Neural cell (in vitro differentiated cells): ENCODE data around the gene SERPINH1. TPM values are rescaled to one million over a fixed set of nuclear protein-coding genes. Genes with fewer than 3 reads are reported as not detected.

ENCODE experiments used
- H2AFZ ChIP-seq: fragments of 200-600, 300-800 bp; sonication (generic), shearing (Covaris generic); 2 replicates; pipeline ENCODE4 v1.6.0; 2014; ENCODE audit warnings: low read depth, mild to moderate bottlenecking, antibody characterized with exemption, low read length, moderate library complexity
- H3F3A ChIP-seq: fragments of 200-600 bp; shearing (Covaris generic); 2 replicates; pipeline ENCODE4 v1.6.1; 2016; ENCODE audit warnings: mild to moderate bottlenecking, moderate library complexity, mixed read lengths, antibody characterized with exemption, low read length; ENCODE audit not compliant: insufficient read depth, poor library complexity, severe bottlenecking
- H3K27ac ChIP-seq: fragments of 200-600, 300-800 bp; sonication (generic), shearing (Covaris generic); 2 replicates; pipeline ENCODE4 v1.5.1; 2014; ENCODE audit warnings: mild to moderate bottlenecking, low read length, moderate library complexity
- H3K27me3 ChIP-seq: fragments of 300-800, 200-600 bp; sonication (generic), shearing (Covaris generic); 2 replicates; pipeline ENCODE4 v1.6.0; 2014; ENCODE audit warnings: mild to moderate bottlenecking, low read depth, low read length, moderate library complexity; ENCODE audit not compliant: insufficient read depth
- H3K36me3 ChIP-seq: fragments of 300-800, 200-600 bp; sonication (generic), shearing (Covaris generic); 2 replicates; pipeline ENCODE4 v1.5.1; 2014; ENCODE audit warnings: mild to moderate bottlenecking, antibody characterized with exemption, low read length, moderate library complexity; ENCODE audit not compliant: insufficient read depth
- H3K4me2 ChIP-seq: fragments of 300-800, 200-600 bp; sonication (generic), shearing (Covaris generic); 2 replicates; pipeline ENCODE4 v1.6.0; 2014; ENCODE audit warnings: mild to moderate bottlenecking, low read length
- H3K4me3 ChIP-seq: fragments of 300-800, 200-600 bp; sonication (generic), shearing (Covaris generic); 2 replicates; pipeline ENCODE4 v1.5.1; 2014; ENCODE audit warnings: mild to moderate bottlenecking, low read length, moderate library complexity
- H3K79me2 ChIP-seq: fragments of 200-600 bp; shearing (Covaris generic); replicated peaks from 2 replicates; pipeline ENCODE4 v1.6.0; 2014; ENCODE audit warnings: mild to moderate bottlenecking, low read length, moderate library complexity; ENCODE audit not compliant: insufficient read depth
- H3K9ac ChIP-seq: fragments of 300-800, 200-600 bp; sonication (generic), shearing (Covaris generic); 2 replicates; pipeline ENCODE4 v1.6.1; 2016; ENCODE audit warnings: mild to moderate bottlenecking, low read length, mixed read lengths
- H3K9me2 ChIP-seq: fragments of 200-600 bp; shearing (Covaris generic); 2 replicates; pipeline ENCODE4 v1.6.1; 2016; ENCODE audit warnings: mild to moderate bottlenecking, low read length, mixed read lengths; ENCODE audit not compliant: insufficient read depth
- H3K9me3 ChIP-seq: fragments of 200-600, 300-800 bp; sonication (generic), shearing (Covaris generic); 2 replicates; pipeline ENCODE4 v1.6.1; 2016; ENCODE audit warnings: mild to moderate bottlenecking, mixed run types, low read length, moderate library complexity, mixed read lengths
- H4K20me1 ChIP-seq: fragments of 200-600 bp; shearing (Covaris generic); 2 replicates; pipeline ENCODE4 v1.6.1; 2016; ENCODE audit warnings: mild to moderate bottlenecking, mixed run types; ENCODE audit not compliant: insufficient read depth
- EP300 ChIP-seq: fragments of 450-650 bp; conservative IDR thresholded peaks from 2 replicates; pipeline ENCODE4 v1.6.1; 2014; ENCODE audit warnings: antibody characterized with exemption, mild to moderate bottlenecking, moderate library complexity; ENCODE audit not compliant: poor library complexity, severe bottlenecking
- EZH2 ChIP-seq: fragments of 200-600, 300-800 bp; shearing (Covaris generic), sonication (generic); IDR thresholded peaks from 2 replicates; pipeline ENCODE4 v1.6.1; 2014; ENCODE audit warnings: antibody characterized with exemption, low read length, borderline replicate concordance, mild to moderate bottlenecking; ENCODE audit not compliant: insufficient read depth, poor library complexity, severe bottlenecking
- MXI1 ChIP-seq: fragments of 450-650 bp; conservative IDR thresholded peaks from 2 replicates; pipeline ENCODE4 v1.6.1; 2014; ENCODE audit warnings: antibody characterized with exemption, mild to moderate bottlenecking; ENCODE audit not compliant: poor library complexity, severe bottlenecking
- POLR2AphosphoS5 ChIP-seq: IDR thresholded peaks from 2 replicates; pipeline ENCODE4 v1.6.1; 2012
- RAD21 ChIP-seq: fragments of 450-650 bp; conservative IDR thresholded peaks from 2 replicates; pipeline ENCODE4 v1.6.1; 2014; ENCODE audit warnings: antibody characterized with exemption, mild to moderate bottlenecking, moderate library complexity
- SMC3 ChIP-seq: fragments of 450-650 bp; conservative IDR thresholded peaks from 2 replicates; pipeline ENCODE4 v1.6.1; 2014; ENCODE audit warnings: antibody characterized with exemption, mild to moderate bottlenecking, moderate library complexity; ENCODE audit not compliant: poor library complexity
- TAF1 ChIP-seq: IDR thresholded peaks from 2 replicates; pipeline ENCODE4 v1.6.1; 2012; ENCODE audit warnings: low read depth
- polyA plus RNA-seq: library from polyadenylated mRNA; depleted of rRNA; stranded (reverse); fragments of >200 nt; gene quantifications from 2 replicates; pipeline ENCODE4 v1.2.3, GENCODE V29; 2014
- TF ChIP-seq, protein P1 (sequence below): fragments of 450-650 bp; IDR thresholded peaks from 2 replicates; pipeline ENCODE4 v1.5.1; 2014; ENCODE audit warnings: antibody characterized with exemption, mild to moderate bottlenecking, moderate library complexity; ENCODE audit not compliant: poor library complexity, severe bottlenecking
- TF ChIP-seq, protein P2 (sequence below): IDR thresholded peaks from 2 replicates; pipeline ENCODE4 v1.6.1; 2012; ENCODE audit warnings: borderline replicate concordance

SERPINH1 gene
- polyA plus RNA-seq, 1 donor from 2014 or later, result 16.1 TPM

DNA sequence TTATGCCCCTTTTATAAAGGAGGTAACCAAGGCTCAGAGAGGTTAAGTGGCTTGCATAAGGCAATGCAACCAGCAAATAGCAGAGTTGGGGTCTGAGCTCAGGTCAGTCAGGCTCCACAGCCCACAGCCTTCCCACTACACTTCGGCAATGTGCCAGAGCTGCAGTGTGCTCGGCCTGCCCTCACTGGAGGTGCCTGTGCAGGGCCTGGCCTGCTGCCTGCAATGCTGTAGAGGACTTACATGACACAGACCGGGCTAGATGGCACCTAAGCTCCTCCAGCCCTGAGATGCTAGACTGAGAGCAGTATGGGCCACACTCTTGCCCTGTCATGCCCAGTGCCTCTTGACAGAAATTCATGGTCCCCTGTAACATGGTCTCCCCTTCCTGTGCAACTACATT is 49.8 kb downstream of the SERPINH1 start:
- no peak overlapping the region for H2AFZ ChIP-seq
- H3K9me2 ChIP-seq, result no peaks in the 10 kb centered on the region
- no peak overlapping the region for H3K4me3 ChIP-seq
- TF ChIP-seq EZH2, result no peak
- TF ChIP-seq, protein P1, sequence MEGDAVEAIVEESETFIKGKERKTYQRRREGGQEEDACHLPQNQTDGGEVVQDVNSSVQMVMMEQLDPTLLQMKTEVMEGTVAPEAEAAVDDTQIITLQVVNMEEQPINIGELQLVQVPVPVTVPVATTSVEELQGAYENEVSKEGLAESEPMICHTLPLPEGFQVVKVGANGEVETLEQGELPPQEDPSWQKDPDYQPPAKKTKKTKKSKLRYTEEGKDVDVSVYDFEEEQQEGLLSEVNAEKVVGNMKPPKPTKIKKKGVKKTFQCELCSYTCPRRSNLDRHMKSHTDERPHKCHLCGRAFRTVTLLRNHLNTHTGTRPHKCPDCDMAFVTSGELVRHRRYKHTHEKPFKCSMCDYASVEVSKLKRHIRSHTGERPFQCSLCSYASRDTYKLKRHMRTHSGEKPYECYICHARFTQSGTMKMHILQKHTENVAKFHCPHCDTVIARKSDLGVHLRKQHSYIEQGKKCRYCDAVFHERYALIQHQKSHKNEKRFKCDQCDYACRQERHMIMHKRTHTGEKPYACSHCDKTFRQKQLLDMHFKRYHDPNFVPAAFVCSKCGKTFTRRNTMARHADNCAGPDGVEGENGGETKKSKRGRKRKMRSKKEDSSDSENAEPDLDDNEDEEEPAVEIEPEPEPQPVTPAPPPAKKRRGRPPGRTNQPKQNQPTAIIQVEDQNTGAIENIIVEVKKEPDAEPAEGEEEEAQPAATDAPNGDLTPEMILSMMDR, result no peak
- TF ChIP-seq POLR2AphosphoS5, result no peak
- TF ChIP-seq, protein P2, sequence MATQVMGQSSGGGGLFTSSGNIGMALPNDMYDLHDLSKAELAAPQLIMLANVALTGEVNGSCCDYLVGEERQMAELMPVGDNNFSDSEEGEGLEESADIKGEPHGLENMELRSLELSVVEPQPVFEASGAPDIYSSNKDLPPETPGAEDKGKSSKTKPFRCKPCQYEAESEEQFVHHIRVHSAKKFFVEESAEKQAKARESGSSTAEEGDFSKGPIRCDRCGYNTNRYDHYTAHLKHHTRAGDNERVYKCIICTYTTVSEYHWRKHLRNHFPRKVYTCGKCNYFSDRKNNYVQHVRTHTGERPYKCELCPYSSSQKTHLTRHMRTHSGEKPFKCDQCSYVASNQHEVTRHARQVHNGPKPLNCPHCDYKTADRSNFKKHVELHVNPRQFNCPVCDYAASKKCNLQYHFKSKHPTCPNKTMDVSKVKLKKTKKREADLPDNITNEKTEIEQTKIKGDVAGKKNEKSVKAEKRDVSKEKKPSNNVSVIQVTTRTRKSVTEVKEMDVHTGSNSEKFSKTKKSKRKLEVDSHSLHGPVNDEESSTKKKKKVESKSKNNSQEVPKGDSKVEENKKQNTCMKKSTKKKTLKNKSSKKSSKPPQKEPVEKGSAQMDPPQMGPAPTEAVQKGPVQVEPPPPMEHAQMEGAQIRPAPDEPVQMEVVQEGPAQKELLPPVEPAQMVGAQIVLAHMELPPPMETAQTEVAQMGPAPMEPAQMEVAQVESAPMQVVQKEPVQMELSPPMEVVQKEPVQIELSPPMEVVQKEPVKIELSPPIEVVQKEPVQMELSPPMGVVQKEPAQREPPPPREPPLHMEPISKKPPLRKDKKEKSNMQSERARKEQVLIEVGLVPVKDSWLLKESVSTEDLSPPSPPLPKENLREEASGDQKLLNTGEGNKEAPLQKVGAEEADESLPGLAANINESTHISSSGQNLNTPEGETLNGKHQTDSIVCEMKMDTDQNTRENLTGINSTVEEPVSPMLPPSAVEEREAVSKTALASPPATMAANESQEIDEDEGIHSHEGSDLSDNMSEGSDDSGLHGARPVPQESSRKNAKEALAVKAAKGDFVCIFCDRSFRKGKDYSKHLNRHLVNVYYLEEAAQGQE, result no peak
- no peak for TF ChIP-seq MXI1
- TF ChIP-seq TAF1, result no peak
- no peak for TF ChIP-seq EP300
- no peak for TF ChIP-seq RAD21
- TF ChIP-seq SMC3, result no peak
- H3K4me2 ChIP-seq, result no peak overlapping the region
- peaks cover 1% of the 10 kb centered on the region for H3F3A ChIP-seq
- peaks cover 36% of the 10 kb centered on the region for H3K79me2 ChIP-seq
- no peak overlapping the region for H3K9ac ChIP-seq
- no peaks in the 10 kb centered on the region for H3K9me3 ChIP-seq
- no peaks in the 10 kb centered on the region for H4K20me1 ChIP-seq
- no peak overlapping the region for H3K27ac ChIP-seq
- H3K36me3 ChIP-seq, result peaks cover 7% of the 10 kb centered on the region
- no peaks in the 10 kb centered on the region for H3K27me3 ChIP-seq

DNA sequence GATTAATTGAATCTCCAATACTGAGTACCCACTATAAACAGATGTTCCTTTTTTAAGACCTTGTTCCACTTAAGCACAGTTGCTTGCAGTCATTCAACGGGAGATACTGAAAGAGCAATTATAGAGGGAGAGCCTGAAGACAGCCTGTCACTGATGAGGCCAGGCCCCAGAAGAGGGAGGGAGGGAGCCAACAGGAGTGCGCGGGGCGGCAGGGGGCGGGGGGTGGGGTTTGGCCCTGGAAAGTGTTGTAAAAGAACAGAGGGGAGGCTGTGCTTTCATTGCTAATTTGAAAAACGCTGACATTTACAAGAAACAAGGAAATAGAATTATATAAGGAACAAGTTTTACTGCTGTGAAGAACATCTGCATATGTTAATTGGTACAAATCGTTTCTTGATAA is 53.7 kb downstream of the SERPINH1 start:
- peak overlapping the region; percentile 40 for H3K4me2 ChIP-seq
- no peaks in the 10 kb centered on the region for H3K9me3 ChIP-seq
- H3K27ac ChIP-seq, result peak overlapping the region; percentile 85
- no peaks in the 10 kb centered on the region for H3K27me3 ChIP-seq
- no peaks in the 10 kb centered on the region for H3K36me3 ChIP-seq
- peaks cover 4% of the 10 kb centered on the region for H3F3A ChIP-seq
- no peaks in the 10 kb centered on the region for H4K20me1 ChIP-seq
- TF ChIP-seq POLR2AphosphoS5, result peak; percentile 11
- TF ChIP-seq, protein P1, result no peak
- no peaks in the 10 kb centered on the region for H3K9me2 ChIP-seq
- peak overlapping the region; percentile 35 for H3K4me3 ChIP-seq
- H2AFZ ChIP-seq, result no peak overlapping the region
- peak overlapping the region; percentile 34 for H3K9ac ChIP-seq
- H3K79me2 ChIP-seq, result peaks cover 61% of the 10 kb centered on the region
